EL (cell line): ENCODE data around the gene SYNDIG1L.

Experiments
- DNase-seq: peaks from one replicate; pipeline ENCODE4 v3.0.0-alpha.2; 2016

SYNDIG1L gene

GRCh38 chr14:74429221-74429691, 3.2 kb upstream of the SYNDIG1L start:
- no peak for DNase-seq

GRCh38 chr14:74427651-74428050, 1.6 kb upstream of the SYNDIG1L start:
- no peak for DNase-seq

- peak; percentile 29 for DNase-seq
Measured at GRCh38 chr14:74425525-74426201, 347 bp downstream of the SYNDIG1L start.

- no peak for DNase-seq
Measured at GRCh38 chr14:74424606-74425005, 1.4 kb downstream of the SYNDIG1L start.

GRCh38 chr14:74423246-74423645, 2.8 kb downstream of the SYNDIG1L start:
- DNase-seq, result no peak

- DNase-seq, result no peak
Measured at GRCh38 chr14:74421981-74422380, 4.0 kb downstream of the SYNDIG1L start.

GRCh38 chr14:74419086-74419485, 6.9 kb downstream of the SYNDIG1L start:
- no peak for DNase-seq

- DNase-seq, result no peak
Measured at GRCh38 chr14:74418031-74418430, 8.0 kb downstream of the SYNDIG1L start.

- no peak for DNase-seq
Measured at GRCh38 chr14:74417611-74418010, 8.4 kb downstream of the SYNDIG1L start.

- DNase-seq, result no peak
Measured at GRCh38 chr14:74417201-74417600, 8.8 kb downstream of the SYNDIG1L start.

GRCh38 chr14:74415115-74415437, 10.9 kb downstream of the SYNDIG1L start:
- DNase-seq, result no peak

- no peak for DNase-seq
Measured at GRCh38 chr14:74414403-74415114, 11.5 kb downstream of the SYNDIG1L start.

- DNase-seq, result no peak
Measured at GRCh38 chr14:74413627-74414026, 12.4 kb downstream of the SYNDIG1L start.

GRCh38 chr14:74412753-74413152, 13.3 kb downstream of the SYNDIG1L start:
- no peak for DNase-seq

GRCh38 chr14:74411671-74412070, 14.3 kb downstream of the SYNDIG1L start:
- DNase-seq, result no peak

GRCh38 chr14:74409441-74409840, 16.6 kb downstream of the SYNDIG1L start:
- no peak for DNase-seq

GRCh38 chr14:74408870-74409269, 17.1 kb downstream of the SYNDIG1L start:
- no peak for DNase-seq

GRCh38 chr14:74407801-74408154, 18.2 kb downstream of the SYNDIG1L start:
- no peak for DNase-seq

GRCh38 chr14:74407021-74407800, 18.8 kb downstream of the SYNDIG1L start:
- no peak for DNase-seq

- no peak for DNase-seq
Measured at GRCh38 chr14:74405663-74406062, 20.3 kb downstream of the SYNDIG1L start.

- no peak for DNase-seq
Measured at GRCh38 chr14:74404435-74404834, 21.6 kb downstream of the SYNDIG1L start.

- DNase-seq, result no peak
Measured at GRCh38 chr14:74403619-74404417, 22.2 kb downstream of the SYNDIG1L start.
